GM23248 (cell line): Measurements from ENCODE around the gene LCN6. TPM values are rescaled to one million over a fixed set of nuclear protein-coding genes. Genes with fewer than 3 reads are reported as not detected.
A peak's percentile ranks its signal among the peaks of the same experiment; 100 is the strongest.
"Not testable (repeated sequence)": the region's sequence is repeated elsewhere in the genome, so short reads cannot be mapped to it uniquely, and the experiment has no call there.

Experiments used
- DNase-seq: peaks from one replicate; pipeline ENCODE4 v3.0.0-alpha.2; 2015
- H2AFZ ChIP-seq: fragments of 200-600 bp; sonication (generic); 2 replicates; pipeline ENCODE4 v1.6.1; 2016; ENCODE audit warnings: antibody characterized with exemption
- H3F3A ChIP-seq: fragments of 200-600 bp; sonication (generic); 2 replicates; pipeline ENCODE4 v1.6.1; 2016; ENCODE audit warnings: mild to moderate bottlenecking, antibody characterized with exemption, mixed run types; ENCODE audit not compliant: insufficient read depth
- H3K27ac ChIP-seq: fragments of 200-600 bp; sonication (generic); 2 replicates; pipeline ENCODE4 v1.5.1; 2016; ENCODE audit warnings: mild to moderate bottlenecking
- H3K27me3 ChIP-seq: fragments of 200-600 bp; sonication (generic); replicated peaks from 2 replicates; pipeline ENCODE4 v1.6.1; 2016; ENCODE audit warnings: mild to moderate bottlenecking; ENCODE audit not compliant: insufficient read depth
- H3K36me3 ChIP-seq: fragments of 200-600 bp; sonication (generic); 2 replicates; pipeline ENCODE4 v1.6.1; 2016; ENCODE audit warnings: low read depth, mild to moderate bottlenecking
- H3K4me1 ChIP-seq: fragments of 200-600 bp; sonication (generic); 2 replicates; pipeline ENCODE4 v1.6.1; 2016; ENCODE audit warnings: mild to moderate bottlenecking; ENCODE audit not compliant: insufficient read depth
- H3K4me2 ChIP-seq: fragments of 200-600 bp; sonication (generic); one replicate; pipeline ENCODE4 v1.6.1; 2016; ENCODE audit warnings: mild to moderate bottlenecking; ENCODE audit not compliant: unreplicated experiment
- H3K4me3 ChIP-seq: fragments of 200-600 bp; sonication (generic); 2 replicates; pipeline ENCODE4 v1.5.1; 2016; ENCODE audit warnings: mild to moderate bottlenecking
- H3K79me2 ChIP-seq: fragments of 200-600 bp; sonication (generic); 2 replicates; pipeline ENCODE4 v1.6.1; 2016; ENCODE audit warnings: mild to moderate bottlenecking; ENCODE audit not compliant: insufficient read depth
- H3K9ac ChIP-seq: fragments of 200-600 bp; sonication (generic); 2 replicates; pipeline ENCODE4 v1.6.1; 2016; ENCODE audit warnings: mild to moderate bottlenecking
- H3K9me2 ChIP-seq: fragments of 200-600 bp; sonication (generic); 2 replicates; pipeline ENCODE4 v1.6.1; 2016; ENCODE audit warnings: mixed run types, mild to moderate bottlenecking, moderate library complexity; ENCODE audit not compliant: insufficient read depth
- H3K9me3 ChIP-seq: fragments of 200-600 bp; sonication (generic); one replicate; pipeline ENCODE4 v1.6.1; 2017; ENCODE audit warnings: low read depth
- H4K20me1 ChIP-seq: fragments of 200-600 bp; sonication (generic); 2 replicates; pipeline ENCODE4 v1.6.0; 2016; ENCODE audit not compliant: insufficient read depth
- EZH2 ChIP-seq: fragments of 200-600 bp; sonication (generic); IDR thresholded peaks from 2 replicates; pipeline ENCODE4 v1.6.1; 2018; ENCODE audit warnings: antibody characterized with exemption, mild to moderate bottlenecking; ENCODE audit not compliant: insufficient read depth, poor library complexity, severe bottlenecking
- EZH2phosphoT487 ChIP-seq: fragments of 200-600 bp; sonication (generic); IDR thresholded peaks from 2 replicates; pipeline ENCODE4 v1.6.1; 2018; ENCODE audit warnings: antibody characterized with exemption, moderate library complexity, mild to moderate bottlenecking, low read depth; ENCODE audit not compliant: insufficient read depth
- whole genome bisulfite sequencing, 2 experiments: methylation state at CpG; one replicate each; pipeline ENCODE4 v1.1.6; 2015 to 2017; ENCODE audit warnings: low lambda C conversion rate in 2 of 2, low coverage in 1 of 2; ENCODE audit errors: missing lambda C conversion rate in 2 of 2; 5-methylcytosine and 5-hydroxymethylcytosine counted together
- in situ Hi-C: fragments of 300-500 bp; cut with MboI; formaldehyde crosslinking; loops from 2 replicates; pipeline ENCODE4 v1.15.0; 2020
- polyA plus RNA-seq: library from polyadenylated mRNA; unstranded; fragments of >200 nt; fragmentation: Nextera tagmentation; extraction: Ambion mirVana; gene quantifications from 2 replicates; pipeline ENCODE4 v1.2.1, GENCODE V29; 2016
- total RNA-seq: library from RNA; depleted of rRNA; stranded (reverse); fragments of >200 nt; shearing (Covaris generic); gene quantifications from 2 replicates; pipeline ENCODE4 v1.2.3, GENCODE V29; 2014

LCN6 gene
- total and polyA plus RNA-seq, 2 experiments from 2014 or later: not detected

GRCh38 chr9:136773386-136774044 lies 25.2 kb upstream of the LCN6 start:
- Histone ChIP-seq H3K9me3 (no peaks in the 10 kb centered on the region), H3K27ac (no peak overlapping the region), H3K4me3 (no peak overlapping the region), H2AFZ (peak overlapping the region; percentile 46; the same call in 1 of the 2 replicates), H3K4me1 (no peaks in the 10 kb centered on the region), H4K20me1 (no peaks in the 10 kb centered on the region), H3K4me2 (no peak overlapping the region), H3K27me3 (peaks cover 10% of the 10 kb centered on the region), H3K36me3 (no peaks in the 10 kb centered on the region), H3F3A (no peaks in the 10 kb centered on the region), H3K9ac (no peak overlapping the region), H3K9me2 (no peaks in the 10 kb centered on the region), H3K79me2 (no peaks in the 10 kb centered on the region)
- DNase-seq: peak; percentile 42
- in situ Hi-C loops: loop anchor here (10.0 kb wide), 1 partner anchor 261 kb away; the partner anchor contains the start of gene FUT7
- 48 to 58% methylated on average over 7 of the region's 7 CpGs for WGBS, 2 experiments
- TF ChIP-seq EZH2: no peak

DNA sequence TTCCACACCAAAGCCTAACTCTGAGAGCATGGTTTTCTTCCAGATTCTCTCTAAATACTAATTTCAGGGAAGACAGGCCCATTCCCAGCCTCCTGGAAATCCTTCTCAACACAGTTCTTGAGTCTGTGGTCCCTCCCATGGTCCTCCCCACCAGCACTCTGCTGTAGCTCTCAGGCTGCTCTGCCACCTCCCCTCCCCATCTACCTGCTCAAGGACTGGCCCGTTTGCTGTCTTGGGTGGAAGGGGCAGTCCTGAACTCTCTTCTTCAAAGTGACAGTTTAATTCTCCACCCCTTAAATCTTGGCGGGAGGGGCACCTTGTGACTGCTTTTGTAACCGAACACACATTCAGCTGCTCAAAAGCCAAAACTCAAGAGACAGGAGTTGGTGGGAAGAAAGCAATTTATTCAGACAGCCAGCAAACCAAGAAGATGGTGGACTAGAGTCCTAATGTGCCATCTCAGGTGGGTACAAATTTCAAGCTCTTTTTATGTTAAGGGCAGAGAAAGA lies 23.6 kb upstream of the LCN6 start:
- Histone ChIP-seq H3F3A (no peaks in the 10 kb centered on the region), H3K4me3 (no peak overlapping the region), H3K4me1 (no peaks in the 10 kb centered on the region), H3K4me2 (no peak overlapping the region), H3K79me2 (no peaks in the 10 kb centered on the region), H3K36me3 (no peaks in the 10 kb centered on the region), H3K27me3 (peaks cover 8% of the 10 kb centered on the region; the same call in 1 of the 2 replicates), H2AFZ (no peak overlapping the region), H3K27ac (no peak overlapping the region), H3K9me3 (no peaks in the 10 kb centered on the region), H4K20me1 (no peaks in the 10 kb centered on the region), H3K9me2 (no peaks in the 10 kb centered on the region), H3K9ac (no peak overlapping the region)
- DNase-seq: no peak
- TF ChIP-seq EZH2 (no peak), EZH2phosphoT487 (no peak)
- WGBS, 2 experiments: 37% methylated on average over 3 of the region's 3 CpGs
- in situ Hi-C loops: loop anchor here (10.0 kb wide), 1 partner anchor 263 kb away; the partner anchor contains the start of gene FUT7

- H4K20me1 ChIP-seq: no peaks in the 10 kb centered on the region
- H3K4me1 ChIP-seq: no peaks in the 10 kb centered on the region
- no peak overlapping the region for H2AFZ ChIP-seq
- in situ Hi-C loops: loop anchor here (10.0 kb wide), 1 partner anchor 265 kb away; the partner anchor contains the start of gene FUT7
- no peaks in the 10 kb centered on the region for H3F3A ChIP-seq
- H3K27me3 ChIP-seq: peaks cover 8% of the 10 kb centered on the region; the same call in 1 of the 2 replicates
- H3K9me3 ChIP-seq: no peaks in the 10 kb centered on the region
- WGBS, 2 experiments: 0 to 13% methylated on average over 1 to 16 of the region's 16 CpGs
- no peak for TF ChIP-seq EZH2
- TF ChIP-seq EZH2phosphoT487: no peak
- no peaks in the 10 kb centered on the region for H3K36me3 ChIP-seq
- no peak overlapping the region for H3K4me2 ChIP-seq
- no peak overlapping the region for H3K9ac ChIP-seq
- H3K27ac ChIP-seq: no peak overlapping the region
- no peak overlapping the region for H3K4me3 ChIP-seq
- H3K9me2 ChIP-seq: no peaks in the 10 kb centered on the region
- DNase-seq: peak; percentile 50
- no peaks in the 10 kb centered on the region for H3K79me2 ChIP-seq
Measured at GRCh38 chr9:136769710-136770191, 21.4 kb upstream of the LCN6 start.

DNA sequence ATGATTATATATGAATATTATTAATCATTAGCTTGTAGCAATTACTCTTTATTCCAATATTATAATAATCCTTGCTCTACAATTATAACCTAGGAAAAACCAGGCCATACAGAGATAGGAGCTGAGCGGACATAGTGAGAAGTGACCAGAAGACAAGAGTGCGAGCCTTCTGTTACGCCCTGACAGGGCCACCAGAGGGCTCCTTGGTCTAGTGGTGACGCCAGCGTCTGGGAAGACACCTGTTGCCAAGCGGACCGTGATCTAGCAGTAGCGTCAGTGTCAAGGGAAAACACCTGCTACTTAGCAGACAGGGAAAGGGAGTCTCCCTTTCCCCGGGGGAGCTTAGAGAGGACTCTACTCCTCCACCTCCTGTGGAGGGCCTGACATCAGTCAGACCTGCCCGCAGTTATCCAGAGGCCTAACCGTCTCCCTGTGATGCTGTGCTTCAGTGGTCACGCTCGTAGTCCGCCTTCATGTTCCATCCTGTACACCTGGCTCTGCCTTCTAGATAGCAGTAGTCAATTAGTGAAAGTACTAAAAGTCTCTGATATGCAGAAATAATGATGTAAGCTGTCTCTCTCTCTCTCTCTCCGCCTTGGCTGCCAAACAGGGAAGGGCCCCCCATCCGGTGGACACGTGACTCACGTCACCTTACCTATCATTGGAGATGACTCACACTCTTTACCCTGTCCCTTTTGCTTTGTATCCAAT lies 18.2 kb upstream of the LCN6 start:
- in situ Hi-C loops, H3K4me3 ChIP-seq: not testable (repeated sequence)
- DNase-seq: peak; percentile 71

GRCh38 chr9:136765745-136766409 lies 17.6 kb upstream of the LCN6 start:
- WGBS, 2 experiments: 73% methylated on average over 14 of the region's 14 CpGs
- H3K36me3 ChIP-seq, H2AFZ ChIP-seq, H3F3A ChIP-seq, H3K27me3 ChIP-seq, H3K9me2 ChIP-seq, in situ Hi-C loops, H3K9ac ChIP-seq, H3K79me2 ChIP-seq, H3K9me3 ChIP-seq, H3K4me1 ChIP-seq, H4K20me1 ChIP-seq, H3K4me3 ChIP-seq, H3K4me2 ChIP-seq, H3K27ac ChIP-seq, DNase-seq: not testable (repeated sequence)

More for the DNA sequence above, 18.2 kb upstream of the LCN6 start:
- not testable (repeated sequence) for H3K9me3 ChIP-seq, H3F3A ChIP-seq, H4K20me1 ChIP-seq, H3K27me3 ChIP-seq, H3K4me1 ChIP-seq, H3K36me3 ChIP-seq, H3K9me2 ChIP-seq, H3K27ac ChIP-seq, H2AFZ ChIP-seq, H3K79me2 ChIP-seq, H3K9ac ChIP-seq, H3K4me2 ChIP-seq
- WGBS, 2 experiments: 41 to 59% methylated on average over 13 to 18 of the region's 18 CpGs
